Spleen (tissue), 11 donors: ENCODE data around the gene MAP2K1. TPM values are rescaled to one million over a fixed set of nuclear protein-coding genes. Genes with fewer than 3 reads are reported as not detected.

ENCODE experiments used
- DNase-seq: peaks from one replicate; pipeline ENCODE4 v3.0.0-alpha.2; 2020
- H3K27ac ChIP-seq, 8 donors: fragments of 200-600 bp; sonication (generic) in 7 of 8; 1 replicate in 4 of 8; 2 replicates in 4 of 8; pipeline versions ENCODE4 v1.5.0 to v1.8.0; 2016 to 2021; ENCODE audit warnings: inconsistent platforms in 4 of 8, mild to moderate bottlenecking in 4 of 8, moderate library complexity in 1 of 8
- H3K27me3 ChIP-seq, 7 donors: fragments of 200-600 bp; sonication (generic) in 6 of 7; replicated peaks in 1 of 7; 1 replicate in 4 of 7; 2 replicates in 3 of 7; pipeline versions ENCODE4 v1.5.0 to v1.8.0; 2016 to 2021; ENCODE audit warnings: inconsistent platforms in 3 of 7, mild to moderate bottlenecking in 1 of 7
- H3K36me3 ChIP-seq, 6 donors: fragments of 200-600 bp; sonication (generic) in 5 of 6; 1 replicate in 4 of 6; 2 replicates in 2 of 6; pipeline versions ENCODE4 v1.5.0 to v1.8.0; 2016 to 2021; ENCODE audit warnings: inconsistent platforms in 2 of 6
- H3K4me1 ChIP-seq, 6 donors: fragments of 200-600 bp; sonication (generic) in 5 of 6; 1 replicate in 3 of 6; 2 replicates in 3 of 6; pipeline versions ENCODE4 v1.5.0 to v1.8.0; 2016 to 2021; ENCODE audit warnings: inconsistent platforms in 3 of 6
- H3K4me3 ChIP-seq, 8 donors: fragments of 200-600 bp; sonication (generic) in 7 of 8; 1 replicate in 4 of 8; 2 replicates in 4 of 8; pipeline versions ENCODE4 v1.5.0 to v1.8.0; 2016 to 2021; ENCODE audit warnings: inconsistent platforms in 4 of 8, mild to moderate bottlenecking in 4 of 8, moderate library complexity in 2 of 8
- H3K9me3 ChIP-seq, 8 donors: fragments of 200-600 bp; sonication (generic) in 7 of 8; 1 replicate in 4 of 8; 2 replicates in 4 of 8; pipeline versions ENCODE4 v1.5.0 to v1.8.0; 2016 to 2021; ENCODE audit warnings: inconsistent platforms in 4 of 8
- CTCF ChIP-seq, 11 experiments: fragments of 200-600 bp in 7 of 11; fragments of 450-650 bp in 4 of 11; sonication (generic) in 4 of 11; IDR thresholded peaks in 8 of 11; conservative IDR thresholded peaks in 3 of 11; 1 replicate in 7 of 11; 2 replicates in 4 of 11; pipeline versions ENCODE4 v1.4.0 to v1.8.0; 2016 to 2021; ENCODE audit warnings: antibody characterized with exemption in 11 of 11, inconsistent platforms in 4 of 11, mild to moderate bottlenecking in 1 of 11
- POLR2A ChIP-seq, 3 donors: fragments of 450-650 bp; IDR thresholded peaks; one replicate each; pipeline ENCODE4 v1.5.1; 2017; ENCODE audit warnings: antibody characterized with exemption in 3 of 3, mild to moderate bottlenecking in 1 of 3
- POLR2AphosphoS5 ChIP-seq, 3 donors: sonication (generic); formaldehyde crosslinking; IDR thresholded peaks; one replicate each; pipeline ENCODE4 v1.5.1; 2017; ENCODE audit warnings: antibody characterized with exemption in 3 of 3
- WGBS, 5 donors: extraction: QIAGEN DNeasy Blood & Tissue Kit in 3 of 5; methylation state at CpG; one replicate each; pipeline versions ENCODE4 v1.1.5 to v1.1.7; 2013 to 2018; 5-methylcytosine and 5-hydroxymethylcytosine counted together
- intact Hi-C: fragments of 100-400 bp; cut with DNase I; formaldehyde crosslinking; loops from one replicate; pipeline ENCODE4 v1.15.0; 2023; ENCODE audit warnings: low total_unique reads
- polyA plus RNA-seq, 3 donors: library from polyadenylated mRNA; stranded (reverse); fragments of 200-250 nt; gene quantifications; one replicate each; pipeline ENCODE4 v1.2.1, GENCODE V29; 2013
- total RNA-seq, 7 donors: library from RNA; depleted of rRNA in 3 of 7; stranded (reverse); fragments of >200 nt in 3 of 7; fragmentation: NEBNext Ultra II Directional in 4 of 7; extraction: Animal tissue kit (Norgen Biotek cat#: 25700) in 4 of 7; gene quantifications; one replicate each; pipeline versions ENCODE4 v1.1.0 to v1.2.1, GENCODE V29; 2016 to 2021
- donor health status: healthy with polysubstance abuse.
- donor health status: DM: no; HTN: no; CAD: no; lungs with moderate emphysema.
- donor health status: DM: no; HTN: no; CAD: no.
- donor health status: Bipolar disorder and iron deficiency.
- donor health status: healthy.
- donor health status: DM: no; HTN: no; CAD: no.
- donor health status: DM: yes; HTN: yes; CAD: no.

Gene MAP2K1
- total and polyA plus RNA-seq, 10 donors, result 20.2 to 56.9 (median 40.7) TPM

GRCh38 chr15:66503780-66504562, 117.3 kb downstream of the MAP2K1 start:
- DNase-seq, result no peak
- Histone ChIP-seq H3K9me3 (no peaks in the 10 kb centered on the region), H3K4me3 (peak overlapping the region; percentile 79 to 99 (median 94)), H3K27ac (peak overlapping the region; percentile 87 to 97 (median 95)), H3K36me3 (peaks cover 0 to 46% (median 41%) of the 10 kb centered on the region in 6 donors), H3K27me3 (no peaks in the 10 kb centered on the region), H3K4me1 (peaks cover 19 to 63% (median 41%) of the 10 kb centered on the region in 6 donors)
- TF ChIP-seq POLR2AphosphoS5 (IDR thresholded peaks at IDR 0.05), result no peak
- TF ChIP-seq CTCF (IDR thresholded peaks at IDR 0.05 in 8 of 11, conservative IDR thresholded peaks at IDR 0.05 in 3 of 11), result no peak
- no peak for TF ChIP-seq POLR2A (IDR thresholded peaks at IDR 0.05)
- intact Hi-C loops, result loop anchor here (5.0 kb wide), 1 partner anchor 117 kb away; the partner anchor contains the start of gene MAP2K1
- WGBS, 5 donors, result 0 to 1% (median 0%) methylated on average over 12 of the region's 12 CpGs

- Histone ChIP-seq H3K9me3 (no peaks in the 10 kb centered on the region), H3K4me1 (peaks cover 19 to 59% (median 40%) of the 10 kb centered on the region in 6 donors), H3K27me3 (no peaks in the 10 kb centered on the region), H3K36me3 (peaks cover 0 to 43% (median 33%) of the 10 kb centered on the region in 6 donors), H3K4me3 (peak within 1 kb of the TSS; percentile 79 to 99 (median 94)), H3K27ac (peak within 1 kb of the TSS; percentile 87 to 97 (median 95))
- peak; percentile 77 to 94 (median 90) for TF ChIP-seq POLR2A (IDR thresholded peaks at IDR 0.05)
- peak; percentile 92 to 99 (median 94) for TF ChIP-seq POLR2AphosphoS5 (IDR thresholded peaks at IDR 0.05)
- peak in 6 of 11 experiments; percentile 9 to 36 (median 22) for TF ChIP-seq CTCF (IDR thresholded peaks at IDR 0.05 in 8 of 11, conservative IDR thresholded peaks at IDR 0.05 in 3 of 11)
- peak; percentile 94 for DNase-seq
- intact Hi-C loops, result loop anchor here (5.0 kb wide), 1 partner anchor 117 kb away; the partner anchor contains the start of gene MAP2K1
- WGBS, 5 donors, result 0% methylated on average over 34 to 46 of the region's 46 CpGs
These were observed 118.1 kb downstream of the MAP2K1 start, which contains the start of the genes RPL4 and ZWILCH for GRCh38 chr15:66504563-66505429. Gene RPL4, minus strand, starts transcription at chr15:66504855. Its CDS starts 65 bp downstream, at chr15:66504790. Gene ZWILCH, plus strand, starts transcription at chr15:66505326. Its CDS starts 13 bp downstream, at chr15:66505339.

GRCh38 chr15:66505430-66505811, 118.7 kb downstream of the MAP2K1 start:
- TF ChIP-seq POLR2A (IDR thresholded peaks at IDR 0.05), result no peak
- no peak for TF ChIP-seq CTCF (IDR thresholded peaks at IDR 0.05 in 8 of 11, conservative IDR thresholded peaks at IDR 0.05 in 3 of 11)
- TF ChIP-seq POLR2AphosphoS5 (IDR thresholded peaks at IDR 0.05), result no peak
- no peaks in the 10 kb centered on the region for H3K27me3 ChIP-seq
- H3K4me1 ChIP-seq, result peaks cover 19 to 58% (median 40%) of the 10 kb centered on the region in 6 donors
- intact Hi-C loops, result no loop called here
- no peaks in the 10 kb centered on the region for H3K9me3 ChIP-seq
- peaks cover 0 to 43% (median 27%) of the 10 kb centered on the region in 6 donors for H3K36me3 ChIP-seq
- WGBS, 5 donors, result 0 to 1% (median 0%) methylated on average over 13 of the region's 13 CpGs
- peak overlapping the region; percentile 79 to 99 (median 94) for H3K4me3 ChIP-seq
- peak overlapping the region; percentile 87 to 97 (median 95) for H3K27ac ChIP-seq
- no peak for DNase-seq
